IMR-90 (cell line): ENCODE measurements around the gene DYNLT3. TPM values are rescaled to one million over a fixed set of nuclear protein-coding genes. Genes with fewer than 3 reads are reported as not detected.

Experiments used
- ATAC-seq: fragments of 200-7000 bp; cut with Tn5 transposase; 2 replicates; pipeline ENCODE4 v1.9.1; 2020; ENCODE audit warnings: low read depth, mild to moderate bottlenecking, moderate library complexity
- BruUV-seq: library from RNA; stranded (reverse); fragments of 400-500 nt; replicated peaks from 2 replicates; lab custom pipeline; 2021; lab: Mats Ljungman, UMichigan
- CTCF ChIA-PET: fragments of 300-600 bp; formaldehyde crosslinking; extraction: SDS; loops from one replicate; lab custom pipeline; 2021; ENCODE audit warnings: antibody characterized with exemption; lab: Yijun Ruan, JAX
- POLR2A ChIA-PET: fragments of 300-600 bp; sonication (Branson Sonifier 250); formaldehyde crosslinking; loops from one replicate; lab custom pipeline; 2022; ENCODE audit warnings: antibody characterized with exemption; ENCODE audit not compliant: unreplicated experiment; lab: Charles Lee
- DNase-seq: peaks from one replicate; pipeline ENCODE4 v3.0.0; 2013
- H2AFZ ChIP-seq: replicated peaks from 2 replicates; pipeline ENCODE3; 2013; ENCODE audit warnings: low read length, mild to moderate bottlenecking; ENCODE audit not compliant: poor library complexity
- H2AK5ac ChIP-seq: 2 replicates; pipeline ENCODE4 v1.6.1; 2013; ENCODE audit warnings: low read depth, low read length, inconsistent platforms
- H2AK9ac ChIP-seq: replicated peaks from 2 replicates; pipeline ENCODE3; 2013; ENCODE audit warnings: mild to moderate bottlenecking, low read depth, low read length, moderate library complexity; ENCODE audit not compliant: poor library complexity
- H2BK120ac ChIP-seq: 2 replicates; pipeline ENCODE4 v1.6.1; 2013; ENCODE audit warnings: low read depth, low read length, inconsistent platforms
- H2BK15ac ChIP-seq: 3 replicates; pipeline ENCODE4 v1.6.1; 2013; ENCODE audit warnings: low read depth, low read length, inconsistent platforms
- H2BK20ac ChIP-seq: 2 replicates; pipeline ENCODE4 v1.6.1; 2013; ENCODE audit warnings: low read depth, mild to moderate bottlenecking, inconsistent platforms, low read length, moderate library complexity
- H2BK5ac ChIP-seq: 2 replicates; pipeline ENCODE4 v1.6.1; 2013; ENCODE audit warnings: mild to moderate bottlenecking, low read depth, low read length, inconsistent platforms; ENCODE audit not compliant: poor library complexity, severe bottlenecking
- H3K14ac ChIP-seq: replicated peaks from 2 replicates; pipeline ENCODE4 v1.6.1; 2013; ENCODE audit warnings: low read depth, low read length, inconsistent platforms
- H3K18ac ChIP-seq: 2 replicates; pipeline ENCODE4 v1.6.1; 2013; ENCODE audit warnings: low read depth, low read length, control low read depth
- H3K23ac ChIP-seq: 2 replicates; pipeline ENCODE4 v1.6.1; 2013; ENCODE audit warnings: low read depth, low read length, inconsistent platforms
- H3K27ac ChIP-seq: 2 replicates; pipeline ENCODE4 v1.5.1; 2013; ENCODE audit warnings: mild to moderate bottlenecking, control low read depth, low read length; ENCODE audit not compliant: insufficient read depth
- H3K27me3 ChIP-seq: 2 replicates; pipeline ENCODE4 v1.6.1; 2013; ENCODE audit warnings: low read length; ENCODE audit not compliant: control insufficient read depth, insufficient read depth
- H3K36me3 ChIP-seq: 2 replicates; pipeline ENCODE4 v1.6.1; 2013; ENCODE audit warnings: low read length, mixed read lengths; ENCODE audit not compliant: control insufficient read depth, insufficient read depth
- H3K4ac ChIP-seq: 2 replicates; pipeline ENCODE4 v1.6.1; 2013; ENCODE audit warnings: low read depth, low read length, inconsistent platforms
- H3K4me1 ChIP-seq: 2 replicates; pipeline ENCODE4 v1.6.1; 2013; ENCODE audit warnings: low read length, mixed read lengths; ENCODE audit not compliant: control insufficient read depth, insufficient read depth
- H3K4me2 ChIP-seq: 2 replicates; pipeline ENCODE4 v1.6.1; 2013; ENCODE audit warnings: low read depth, mild to moderate bottlenecking, control low read depth, low read length, moderate library complexity
- H3K4me3 ChIP-seq: 2 replicates; pipeline ENCODE4 v1.5.1; 2013; ENCODE audit warnings: low read depth, mild to moderate bottlenecking, control low read depth, low read length, moderate library complexity; ENCODE audit not compliant: insufficient read depth
- H3K56ac ChIP-seq: 2 replicates; pipeline ENCODE4 v1.6.1; 2013; ENCODE audit warnings: low read length, inconsistent platforms; ENCODE audit not compliant: insufficient read depth; ENCODE audit errors: extremely low read depth
- H3K79me1 ChIP-seq, 2 experiments: 2 replicates each; pipeline ENCODE4 v1.6.1; 2013; ENCODE audit warnings: low read length in 2 of 2, inconsistent platforms in 1 of 2, low read depth in 1 of 2
- H3K9ac ChIP-seq: 2 replicates; pipeline ENCODE4 v1.6.1; 2013; ENCODE audit warnings: low read depth, low read length, control low read depth
- H3K9me1 ChIP-seq: 2 replicates; pipeline ENCODE4 v1.6.1; 2013; ENCODE audit warnings: low read length, inconsistent platforms; ENCODE audit not compliant: insufficient read depth
- H3K9me3 ChIP-seq: 2 replicates; pipeline ENCODE4 v1.6.1; 2013; ENCODE audit warnings: low read length; ENCODE audit not compliant: control insufficient read depth, insufficient read depth
- H4K20me1 ChIP-seq: 2 replicates; pipeline ENCODE4 v1.6.1; 2013; ENCODE audit warnings: low read length, inconsistent platforms; ENCODE audit not compliant: insufficient read depth
- H4K5ac ChIP-seq: 2 replicates; pipeline ENCODE4 v1.6.1; 2013; ENCODE audit warnings: mild to moderate bottlenecking, low read depth, low read length, control low read depth
- H4K8ac ChIP-seq, 2 experiments: 2 replicates each; pipeline ENCODE4 v1.6.1; 2013; ENCODE audit warnings: low read depth in 2 of 2, low read length in 2 of 2, control low read depth in 1 of 2, inconsistent platforms in 1 of 2
- H4K91ac ChIP-seq: 2 replicates; pipeline ENCODE4 v1.6.1; 2013; ENCODE audit warnings: low read depth, low read length, inconsistent platforms; ENCODE audit not compliant: insufficient read depth
- NFE2L2 ChIP-seq: fragments of 150-350 bp; IDR thresholded peaks from 2 replicates; pipeline ENCODE4 v1.6.1; 2016; ENCODE audit warnings: low read depth, mild to moderate bottlenecking, low read length
- RFX5 ChIP-seq: IDR thresholded peaks from 2 replicates; pipeline ENCODE4 v1.8.0; 2012; ENCODE audit warnings: low read depth, mild to moderate bottlenecking, low read length, moderate library complexity
- SMC3 ChIP-seq: fragments of 150-350 bp; IDR thresholded peaks from 2 replicates; pipeline ENCODE4 v1.6.1; 2016; ENCODE audit warnings: low read depth, mild to moderate bottlenecking, antibody characterized with exemption, low read length, moderate library complexity
- WGBS, 2 experiments: methylation state at CpG; one replicate each; pipeline versions ENCODE4 v1.1.5 to v1.1.7; 2013; ENCODE audit warnings: missing lambda C conversion rate in 2 of 2; ENCODE audit not compliant: insufficient read length in 1 of 2; ENCODE audit errors: extremely low coverage in 2 of 2; 5-methylcytosine and 5-hydroxymethylcytosine counted together
- dilution Hi-C: fragments of 300-500 bp; cut with HindIII; formaldehyde crosslinking; loops from one replicate; pipeline ENCODE4 v1.14.3; 2018; ENCODE audit warnings: low sequenced_read_pairs; ENCODE audit not compliant: unreplicated experiment
- in situ Hi-C: fragments of 300-500 bp; cut with MboI; formaldehyde crosslinking; loops from 3 replicates; pipeline ENCODE4 v1.14.3; 2019; ENCODE audit warnings: low sequenced_read_pairs, inconsistent platforms, mixed read lengths
- intact Hi-C: fragments of 100-400 bp; cut with micrococcal nuclease; formaldehyde crosslinking; loops from 2 replicates; pipeline ENCODE4 v1.10.0; 2022
- polyA plus RNA-seq, 3 experiments: library from polyadenylated mRNA; depleted of rRNA; stranded (reverse); fragments of >200 nt; gene quantifications; 2 replicates each; pipeline ENCODE4 v1.2.3, GENCODE V29; 2012; ENCODE audit warnings: low replicate concordance in 1 of 3
- total RNA-seq: library from RNA; depleted of rRNA; stranded (reverse); fragments of >200 nt; gene quantifications from 2 replicates; pipeline ENCODE4 v1.2.3, GENCODE V29; 2012

The DYNLT3 gene
- total and polyA plus RNA-seq, 2 of the 4 experiments (the other 2 are of a cell fraction), result 15.7 to 18.8 TPM

DNA sequence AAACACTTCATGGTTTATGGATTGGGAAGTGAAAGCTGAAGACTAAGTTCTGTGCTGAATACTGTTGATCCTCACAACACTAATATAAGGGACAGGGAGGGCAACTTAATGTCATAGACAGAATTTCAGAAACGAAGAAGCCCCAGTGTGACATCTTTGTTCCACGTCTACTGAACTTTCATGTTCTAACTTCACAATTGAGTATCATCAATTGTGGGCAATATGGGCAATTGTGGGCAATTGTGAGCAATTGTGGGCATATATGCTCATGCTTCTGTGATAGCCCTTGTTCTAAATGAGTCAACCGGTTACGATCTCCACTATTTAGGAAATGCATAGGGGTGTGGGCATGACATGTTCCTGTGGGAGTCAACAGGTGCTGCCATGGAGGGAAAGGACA is 33.8 kb downstream of the DYNLT3 start:
- no peak for ATAC-seq
- DNase-seq, result no peak
- H3K27me3 ChIP-seq, result peaks cover 11% of the 10 kb centered on the region
- H2AK5ac ChIP-seq, result no peak overlapping the region
- no peaks in the 10 kb centered on the region for H3K9me3 ChIP-seq
- dilution Hi-C loops (no loop called here), in situ Hi-C loops (no loop called here), intact Hi-C loops (no loop called here)
- no peak overlapping the region for H3K4me2 ChIP-seq
- H3K4me1 ChIP-seq, result no peaks in the 10 kb centered on the region
- no TSS peak for BruUV-seq
- H3K4me3 ChIP-seq, result no peak overlapping the region
- H3K23ac ChIP-seq, result no peak overlapping the region
- no peak overlapping the region for H2BK120ac ChIP-seq
- H3K56ac ChIP-seq, result no peak overlapping the region
- H3K18ac ChIP-seq, result no peak overlapping the region
- H2AK9ac ChIP-seq, result no peak overlapping the region
- H2BK5ac ChIP-seq, result no peak overlapping the region
- H3K14ac ChIP-seq, result no peak overlapping the region
- ChIA-PET CTCF (no interaction called here), POLR2A (no interaction called here)
- H3K36me3 ChIP-seq, result no peaks in the 10 kb centered on the region
- TF ChIP-seq RFX5 (no peak), NFE2L2 (no peak), SMC3 (no peak)
- no peak overlapping the region for H3K27ac ChIP-seq
- WGBS, 2 experiments, result no CpG with 5 or more reads among the region's 4 CpGs
- H3K79me1 ChIP-seq, result no peaks in the 10 kb centered on the region
- H3K9me1 ChIP-seq, result no peaks in the 10 kb centered on the region
- no peak overlapping the region for H4K8ac ChIP-seq
- H3K9ac ChIP-seq, result no peak overlapping the region
- no peak overlapping the region for H2BK15ac ChIP-seq
- no peaks in the 10 kb centered on the region for H4K20me1 ChIP-seq
- H3K4ac ChIP-seq, result no peak overlapping the region
- no peak overlapping the region for H2BK20ac ChIP-seq
- no peak overlapping the region for H4K5ac ChIP-seq
- H4K91ac ChIP-seq, result no peak overlapping the region
- no peak overlapping the region for H2AFZ ChIP-seq
